ENCODE measurements around the gene GRIK3.

GRCh38 chr1:36925251-36925650, 109.1 kb downstream of the GRIK3 start:
- TF ChIP-seq YY1 (IDR thresholded peaks at IDR 0.05; ENCODE audit: insufficient read depth, insufficient read length) (no peak), SUZ12 (IDR thresholded peaks at IDR 0.05; ENCODE audit: extremely low read depth, insufficient read depth, insufficient read length) (no peak), ZNF274 (IDR thresholded peaks at IDR 0.05; ENCODE audit: low read depth, low read length) (no peak)

Measured in NT2/D1 (cell line).